Kidney (tissue), 14 donors: Measurements from ENCODE around the gene HUS1B. TPM values are rescaled to one million over a fixed set of nuclear protein-coding genes. Genes with fewer than 3 reads are reported as not detected.

Experiments
- DNase-seq, 5 donors: peaks; one replicate each; pipeline ENCODE4 v3.0.0-alpha.2; 2013 to 2020
- FAIRE-seq: peaks from 2 replicates; lab custom pipeline; 2012; peaks lifted over from hg19 to GRCh38; lab: Jason Lieb, UNC
- H3K27ac ChIP-seq, 2 donors: one replicate each; pipeline ENCODE4 v1.7.0; 2013; ENCODE audit warnings: low read depth in 2 of 2, low read length in 2 of 2, inconsistent platforms in 1 of 2
- H3K27me3 ChIP-seq: one replicate; pipeline ENCODE4 v1.7.1; 2013; ENCODE audit warnings: low read length, inconsistent platforms; ENCODE audit not compliant: control insufficient read depth, insufficient read depth
- H3K36me3 ChIP-seq, 3 donors: one replicate each; pipeline versions ENCODE4 v1.7.0 to v1.7.1; 2013; ENCODE audit warnings: low read length in 3 of 3, control low read depth in 1 of 3, inconsistent platforms in 1 of 3; ENCODE audit not compliant: insufficient read depth in 3 of 3, control insufficient read depth in 2 of 3
- H3K4me1 ChIP-seq, 3 donors: one replicate each; pipeline versions ENCODE4 v1.7.0 to v1.7.1; 2013; ENCODE audit warnings: low read length in 3 of 3, inconsistent platforms in 1 of 3, low read depth in 1 of 3; ENCODE audit not compliant: control insufficient read depth in 2 of 3, insufficient read depth in 2 of 3
- H3K4me3 ChIP-seq, 3 donors: one replicate each; pipeline versions ENCODE4 v1.7.0 to v1.8.1; 2013; ENCODE audit warnings: low read length in 3 of 3, control low read depth in 1 of 3, inconsistent platforms in 1 of 3
- H3K9ac ChIP-seq, 3 donors: one replicate each; pipeline versions ENCODE4 v1.7.0 to v1.7.1; 2013; ENCODE audit warnings: low read length in 3 of 3, control low read depth in 1 of 3, inconsistent platforms in 1 of 3
- H3K9me3 ChIP-seq, 3 donors: one replicate each; pipeline versions ENCODE4 v1.7.0 to v1.7.1; 2013; ENCODE audit warnings: low read length in 3 of 3, control low read depth in 1 of 3, inconsistent platforms in 1 of 3; ENCODE audit not compliant: control insufficient read depth in 2 of 3, insufficient read depth in 1 of 3
- intact Hi-C: fragments of 100-400 bp; cut with DNase I; formaldehyde crosslinking; loops from one replicate; pipeline ENCODE4 v1.11.1; 2022
- polyA plus RNA-seq: library from polyadenylated mRNA; stranded (reverse); fragments of 350-450 nt; fragmentation: Illumina TruSeq; extraction: RNeasy Lipid Tissue Mini Kit (QIAGEN cat#74804); gene quantifications from one replicate; pipeline ENCODE4 v1.2.3, GENCODE V29; 2014; ENCODE audit warnings: low read depth, low replicate concordance; ENCODE audit not compliant: insufficient read depth
- total RNA-seq: library from RNA; stranded (reverse); fragmentation: NEBNext Ultra II Directional; extraction: Animal tissue kit (Norgen Biotek cat#: 25700); gene quantifications from one replicate; pipeline ENCODE4 v1.2.1, GENCODE V29; 2021
- TF ChIP-seq, protein P1 (sequence below): IDR thresholded peaks from 3 replicates; pipeline ENCODE4 v1.5.1; 2012; ENCODE audit warnings: mild to moderate bottlenecking, moderate library complexity, borderline replicate concordance; ENCODE audit not compliant: insufficient read depth; ENCODE audit errors: extremely low read depth
- donor health status: control.
- donor health status: control.
- donor health status: control.
- donor health status: control.
- donor health status: control.
- donor health status: DM: yes; HTN: yes; CAD: no.
- donor health status: Normal renal cell carcinoma (clear cell type).

The HUS1B gene
- total and polyA plus RNA-seq, 2 donors from 2014 or later: 1.2 TPM; not detected in 1

GRCh38 chr6:693723-694009 is 36.8 kb upstream of the HUS1B start:
- intact Hi-C loops: no loop called here
- peak overlapping the region in 2 of 3 donors; percentile 63 to 94 for H3K4me3 ChIP-seq
- H3K36me3 ChIP-seq: no peaks in the 10 kb centered on the region
- H3K9me3 ChIP-seq: no peaks in the 10 kb centered on the region
- TF ChIP-seq, protein P1, sequence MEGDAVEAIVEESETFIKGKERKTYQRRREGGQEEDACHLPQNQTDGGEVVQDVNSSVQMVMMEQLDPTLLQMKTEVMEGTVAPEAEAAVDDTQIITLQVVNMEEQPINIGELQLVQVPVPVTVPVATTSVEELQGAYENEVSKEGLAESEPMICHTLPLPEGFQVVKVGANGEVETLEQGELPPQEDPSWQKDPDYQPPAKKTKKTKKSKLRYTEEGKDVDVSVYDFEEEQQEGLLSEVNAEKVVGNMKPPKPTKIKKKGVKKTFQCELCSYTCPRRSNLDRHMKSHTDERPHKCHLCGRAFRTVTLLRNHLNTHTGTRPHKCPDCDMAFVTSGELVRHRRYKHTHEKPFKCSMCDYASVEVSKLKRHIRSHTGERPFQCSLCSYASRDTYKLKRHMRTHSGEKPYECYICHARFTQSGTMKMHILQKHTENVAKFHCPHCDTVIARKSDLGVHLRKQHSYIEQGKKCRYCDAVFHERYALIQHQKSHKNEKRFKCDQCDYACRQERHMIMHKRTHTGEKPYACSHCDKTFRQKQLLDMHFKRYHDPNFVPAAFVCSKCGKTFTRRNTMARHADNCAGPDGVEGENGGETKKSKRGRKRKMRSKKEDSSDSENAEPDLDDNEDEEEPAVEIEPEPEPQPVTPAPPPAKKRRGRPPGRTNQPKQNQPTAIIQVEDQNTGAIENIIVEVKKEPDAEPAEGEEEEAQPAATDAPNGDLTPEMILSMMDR: no peak
- no peaks in the 10 kb centered on the region for H3K27me3 ChIP-seq
- no peak for FAIRE-seq
- DNase-seq: peak in 1 of 5 donors; percentile 61
- H3K27ac ChIP-seq: no peak overlapping the region
- H3K9ac ChIP-seq: no peak overlapping the region
- peaks cover 0 to 8% (median 5%) of the 10 kb centered on the region in 3 donors for H3K4me1 ChIP-seq

GRCh38 chr6:692858-693722 is 36.2 kb upstream of the HUS1B start, which contains the start of gene EXOC2:
EXOC2 (minus strand) TSS chr6:693139; CDS start chr6:637818, 55,321 bp downstream.
- Histone ChIP-seq H3K27ac (peak within 1 kb of the TSS; percentile 45 to 76), H3K27me3 (no peaks in the 10 kb centered on the region), H3K4me1 (peaks cover 0 to 8% (median 5%) of the 10 kb centered on the region in 3 donors), H3K9ac (peak within 1 kb of the TSS; percentile 51 to 91 (median 81)), H3K9me3 (no peaks in the 10 kb centered on the region), H3K36me3 (peaks cover 0 to 2% (median 0%) of the 10 kb centered on the region in 3 donors), H3K4me3 (peak within 1 kb of the TSS; percentile 74 to 94 (median 85))
- DNase-seq: peak; percentile 88 to 96 (median 93)
- no peak for FAIRE-seq
- intact Hi-C loops: no loop called here
- TF ChIP-seq, protein P1: no peak

DNA sequence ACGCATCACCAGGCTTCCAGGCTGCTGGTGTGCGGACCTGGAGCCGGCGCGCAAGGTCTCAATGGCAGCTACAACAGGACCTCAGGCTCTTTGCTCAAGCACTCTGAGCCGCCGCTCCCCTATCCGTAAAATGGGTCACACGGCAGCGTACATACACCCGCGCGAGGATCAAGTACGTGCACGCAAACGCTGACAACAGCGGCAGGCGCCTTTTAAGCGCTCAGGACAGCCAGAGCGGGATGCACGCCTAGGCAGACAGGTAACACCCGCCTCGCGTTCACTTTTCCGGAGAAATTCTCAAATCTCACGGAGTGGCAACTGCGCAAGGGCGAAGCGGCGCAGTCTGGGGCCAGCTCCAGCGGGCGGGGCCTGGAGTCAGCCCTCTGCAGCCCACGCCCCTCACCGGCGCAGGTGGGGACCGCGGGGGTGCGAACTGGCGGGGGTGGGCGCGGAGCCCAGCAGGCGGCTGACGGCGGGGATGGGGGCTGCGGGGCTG is 35.5 kb upstream of the HUS1B start:
- peak overlapping the region; percentile 51 to 91 (median 81) for H3K9ac ChIP-seq
- TF ChIP-seq, protein P1: no peak
- H3K9me3 ChIP-seq: no peaks in the 10 kb centered on the region
- intact Hi-C loops: no loop called here
- FAIRE-seq (no peak), DNase-seq (peak in 3 of 5 donors; percentile 29 to 60 (median 35))
- H3K4me3 ChIP-seq: peak overlapping the region; percentile 74 to 94 (median 85)
- no peaks in the 10 kb centered on the region for H3K27me3 ChIP-seq
- peak overlapping the region; percentile 45 to 76 for H3K27ac ChIP-seq
- H3K36me3 ChIP-seq: peaks cover 0 to 2% (median 0%) of the 10 kb centered on the region in 3 donors
- peaks cover 0 to 8% (median 5%) of the 10 kb centered on the region in 3 donors for H3K4me1 ChIP-seq
